Subcutaneous adipose tissue (tissue), 4 donors: ENCODE results near the gene PAK5. TPM values are rescaled to one million over a fixed set of nuclear protein-coding genes. Genes with fewer than 3 reads are reported as not detected.

Source experiments
- total RNA-seq, 4 donors: library from RNA; depleted of rRNA; stranded (reverse); fragments of >200 nt; gene quantifications; one replicate each; pipeline ENCODE4 v1.1.0, GENCODE V29; 2016
- TF ChIP-seq, protein P1 (sequence below): fragments of 450-650 bp; IDR thresholded peaks from one replicate; pipeline ENCODE4 v1.5.1; 2016; ENCODE audit warnings: low read depth, mild to moderate bottlenecking, control low read depth, antibody characterized with exemption, moderate library complexity

PAK5 gene
- total RNA-seq, 4 donors from 2014 or later = not detected

DNA sequence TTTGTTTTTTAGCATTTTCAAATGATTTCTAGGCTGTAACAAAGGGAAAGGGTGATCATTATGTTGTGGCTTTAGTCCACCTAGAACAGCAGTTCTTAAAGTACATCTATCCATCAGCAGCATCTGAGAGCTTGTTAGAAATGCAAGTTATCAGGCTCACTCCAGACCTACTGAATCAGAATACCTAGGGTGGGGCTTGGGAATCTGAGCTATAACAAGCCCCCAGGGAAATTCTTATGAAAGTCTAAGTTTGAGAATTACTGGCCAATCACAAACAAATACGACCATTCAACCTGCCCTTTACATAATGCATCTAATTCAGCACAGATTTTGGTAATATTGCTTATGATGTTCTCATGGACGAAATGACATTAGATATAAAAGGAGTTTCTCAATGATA, 201.0 kb downstream of the PAK5 start:
- TF ChIP-seq, protein P1, sequence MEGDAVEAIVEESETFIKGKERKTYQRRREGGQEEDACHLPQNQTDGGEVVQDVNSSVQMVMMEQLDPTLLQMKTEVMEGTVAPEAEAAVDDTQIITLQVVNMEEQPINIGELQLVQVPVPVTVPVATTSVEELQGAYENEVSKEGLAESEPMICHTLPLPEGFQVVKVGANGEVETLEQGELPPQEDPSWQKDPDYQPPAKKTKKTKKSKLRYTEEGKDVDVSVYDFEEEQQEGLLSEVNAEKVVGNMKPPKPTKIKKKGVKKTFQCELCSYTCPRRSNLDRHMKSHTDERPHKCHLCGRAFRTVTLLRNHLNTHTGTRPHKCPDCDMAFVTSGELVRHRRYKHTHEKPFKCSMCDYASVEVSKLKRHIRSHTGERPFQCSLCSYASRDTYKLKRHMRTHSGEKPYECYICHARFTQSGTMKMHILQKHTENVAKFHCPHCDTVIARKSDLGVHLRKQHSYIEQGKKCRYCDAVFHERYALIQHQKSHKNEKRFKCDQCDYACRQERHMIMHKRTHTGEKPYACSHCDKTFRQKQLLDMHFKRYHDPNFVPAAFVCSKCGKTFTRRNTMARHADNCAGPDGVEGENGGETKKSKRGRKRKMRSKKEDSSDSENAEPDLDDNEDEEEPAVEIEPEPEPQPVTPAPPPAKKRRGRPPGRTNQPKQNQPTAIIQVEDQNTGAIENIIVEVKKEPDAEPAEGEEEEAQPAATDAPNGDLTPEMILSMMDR = no peak

DNA sequence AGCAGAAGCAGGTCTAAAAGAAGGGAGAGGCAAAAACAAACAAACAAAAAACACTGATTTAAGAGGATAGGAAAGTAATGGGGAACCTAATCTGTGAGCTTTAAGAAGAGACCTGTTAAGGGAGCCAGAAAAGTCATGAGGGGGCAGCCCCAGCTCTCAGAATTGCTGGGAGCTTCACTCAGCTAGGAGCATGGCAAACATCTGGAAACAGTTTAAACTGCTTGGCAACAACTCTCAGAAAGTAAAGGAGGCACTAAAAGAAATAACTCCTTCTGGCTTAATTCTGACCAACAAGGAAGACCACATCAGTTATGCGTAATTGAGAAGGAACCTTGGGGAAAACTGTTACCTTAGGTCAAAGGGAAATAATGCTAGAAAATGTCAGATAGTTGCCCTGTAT, 203.1 kb downstream of the PAK5 start:
- TF ChIP-seq, protein P1 = no peak

DNA sequence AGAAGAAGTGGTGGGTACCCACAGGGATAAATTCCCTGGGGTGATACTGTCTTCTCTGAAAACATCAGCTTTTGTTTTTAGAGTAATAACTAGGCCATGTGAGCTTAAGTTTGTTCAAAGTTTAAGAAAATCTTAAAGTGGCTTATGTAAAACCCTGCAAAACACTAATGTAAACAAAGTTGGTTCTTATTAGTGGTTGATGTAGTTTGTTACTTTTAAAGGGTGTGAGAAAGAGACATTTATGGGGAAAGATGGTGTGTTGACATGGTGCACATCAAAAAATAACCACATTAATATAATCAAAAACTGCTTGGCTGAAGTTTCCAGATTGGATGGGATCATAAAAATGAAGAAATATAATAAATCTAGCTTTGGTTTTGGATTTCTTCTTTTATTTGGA, 204.5 kb downstream of the PAK5 start:
- TF ChIP-seq, protein P1 = no peak

DNA sequence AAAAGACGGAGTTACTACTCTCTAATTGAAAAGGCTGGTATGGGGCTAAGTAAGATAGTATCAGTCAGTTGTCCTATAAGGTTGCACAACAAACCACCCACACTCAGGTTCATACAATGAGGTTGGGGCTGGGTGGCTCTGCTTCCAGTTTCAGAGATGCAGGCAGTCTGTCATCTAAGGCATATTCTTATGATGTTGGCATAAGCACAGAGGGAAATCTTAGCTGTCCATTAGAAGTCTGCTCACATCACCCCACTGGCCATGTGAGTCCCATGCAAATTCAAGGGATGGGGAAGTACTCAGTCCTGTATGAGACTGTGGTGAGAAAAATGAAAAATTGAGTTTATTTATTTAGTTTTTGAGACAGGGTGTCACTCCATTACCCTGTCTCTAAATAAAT, 205.9 kb downstream of the PAK5 start:
- TF ChIP-seq, protein P1 = no peak

DNA sequence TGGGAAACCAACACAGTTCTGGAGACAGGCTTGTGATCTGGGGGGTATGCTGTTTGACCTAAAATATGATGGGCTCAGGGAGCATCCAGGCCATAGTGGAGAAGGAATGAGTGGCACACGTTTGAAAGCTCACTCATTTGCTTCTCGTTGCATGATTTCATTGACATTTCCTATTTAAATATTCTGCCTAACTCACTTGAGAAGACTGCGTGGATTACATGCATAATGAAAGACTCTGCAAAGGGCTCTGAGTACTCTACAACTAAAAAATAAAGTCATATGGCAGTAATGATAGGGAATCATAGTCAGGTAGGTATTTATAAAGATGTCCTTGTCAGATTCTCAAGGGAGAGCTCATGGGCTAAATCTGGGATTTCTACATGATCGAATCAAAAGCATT, 206.6 kb downstream of the PAK5 start:
- TF ChIP-seq, protein P1 = no peak

DNA sequence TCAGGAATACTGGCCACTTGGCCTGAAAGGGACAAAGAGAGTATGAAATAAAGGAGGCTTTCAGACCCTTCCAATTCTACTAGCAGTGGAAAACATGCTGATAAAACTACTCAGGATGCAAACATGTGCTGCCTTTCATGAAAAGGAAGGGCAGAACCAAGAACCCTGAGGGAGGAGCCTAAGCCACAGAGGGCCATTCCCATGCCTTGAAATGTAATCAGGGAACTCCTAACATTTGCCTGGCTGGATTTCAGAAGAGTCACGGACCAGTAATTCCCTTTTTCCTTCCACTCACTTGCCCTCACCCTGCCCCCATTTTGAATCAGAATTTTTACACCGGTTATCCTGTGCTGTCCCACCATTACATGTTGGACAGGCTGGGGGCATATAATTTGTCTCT, 208.3 kb downstream of the PAK5 start:
- TF ChIP-seq, protein P1 = no peak

DNA sequence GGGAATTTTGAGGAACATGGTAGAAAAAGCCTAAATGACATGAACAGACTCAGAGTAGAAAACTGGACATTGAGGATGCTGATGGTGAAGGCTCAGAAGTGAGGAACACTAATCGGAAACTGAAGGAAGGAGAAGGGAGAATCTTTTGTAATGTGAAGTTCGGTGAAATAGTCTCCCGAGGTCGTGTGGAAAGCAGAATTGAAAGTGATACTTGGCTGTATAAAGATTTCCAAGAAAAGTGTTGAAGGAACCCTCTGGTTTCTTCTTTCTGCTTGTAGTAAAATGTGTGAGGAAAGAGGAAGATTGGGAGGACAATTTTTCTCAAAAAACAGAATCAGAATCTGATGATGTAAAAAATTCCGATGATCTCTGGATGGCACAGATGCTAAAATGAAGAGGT, 209.0 kb downstream of the PAK5 start:
- TF ChIP-seq, protein P1 = no peak
